Right cardiac atrium (tissue), 5 donors: ENCODE data around the gene GRAMD4. TPM values are rescaled to one million over a fixed set of nuclear protein-coding genes. Genes with fewer than 3 reads are reported as not detected.
"Not testable (repeated sequence)": the region's sequence is repeated elsewhere in the genome, so short reads cannot be mapped to it uniquely, and the experiment has no call there.

Source experiments
- ATAC-seq, 2 donors: fragments of 200-7000 bp; cut with Tn5 transposase; one replicate each; pipeline versions ENCODE4 v1.8.0 to v1.9.1; 2020; ENCODE audit warnings: moderate library complexity in 2 of 2, mild to moderate bottlenecking in 1 of 2
- DNase-seq, 3 donors: peaks; one replicate each; pipeline ENCODE4 v3.0.0-alpha.2; 2020
- H3K27ac ChIP-seq: one replicate; pipeline ENCODE4 v1.5.1; 2013; ENCODE audit warnings: mild to moderate bottlenecking, low read length, control low read depth, moderate library complexity
- H3K27me3 ChIP-seq: one replicate; pipeline ENCODE4 v1.6.1; 2013; ENCODE audit not compliant: control insufficient read depth, insufficient read depth
- H3K4me1 ChIP-seq: one replicate; pipeline ENCODE4 v1.6.1; 2013; ENCODE audit warnings: low read length; ENCODE audit not compliant: control insufficient read depth, insufficient read depth
- H3K4me3 ChIP-seq: one replicate; pipeline ENCODE4 v1.5.1; 2013; ENCODE audit warnings: low read length, control low read depth
- H3K9me3 ChIP-seq: one replicate; pipeline ENCODE4 v1.6.1; 2013; ENCODE audit warnings: low read length; ENCODE audit not compliant: control insufficient read depth
- WGBS: extraction: QIAGEN DNeasy Blood & Tissue Kit; methylation state at CpG from one replicate; pipeline ENCODE4 v1.1.7; 2013; 5-methylcytosine and 5-hydroxymethylcytosine counted together
- intact Hi-C, 4 donors: fragments of 100-400 bp; cut with DNase I; formaldehyde crosslinking; loops; one replicate each; pipeline versions ENCODE4 v1.11.0 to v1.14.0; 2022 to 2023
- polyA plus RNA-seq: library from polyadenylated mRNA; stranded (reverse); fragments of 200-250 nt; gene quantifications from one replicate; pipeline ENCODE4 v1.2.3, GENCODE V29; 2013
- total RNA-seq, 4 donors: library from RNA; stranded (reverse); fragmentation: NEBNext Ultra II Directional; extraction: Animal tissue kit (Norgen Biotek cat#: 25700); gene quantifications; one replicate each; pipeline ENCODE4 v1.2.1, GENCODE V29; 2021
- donor health status: healthy with polysubstance abuse.
- donor health status: DM: no; HTN: yes; CAD: no.
- donor health status: DM: no; HTN: no; CAD: no.
- donor health status: DM: no; HTN: yes; CAD: no; lungs with severe emphysema.
- donor health status: DM: yes; HTN: yes; CAD: no.

The GRAMD4 gene
- total and polyA plus RNA-seq, 5 donors = 31.6 to 106 (median 81.5) TPM

GRCh38 chr22:46633334-46633890 is 13.2 kb downstream of the GRAMD4 start:
- H3K27ac ChIP-seq = no peak overlapping the region
- no peak overlapping the region for H3K4me3 ChIP-seq
- no peaks in the 10 kb centered on the region for H3K27me3 ChIP-seq
- DNase-seq = peak in 2 of 3 donors; percentile 9 to 37
- intact Hi-C loops = no loop called here
- no peaks in the 10 kb centered on the region for H3K9me3 ChIP-seq
- no peaks in the 10 kb centered on the region for H3K4me1 ChIP-seq
- 90% methylated on average over 10 of the region's 10 CpGs for WGBS
- no peak for ATAC-seq

- ATAC-seq (no peak), DNase-seq (peak in 2 of 3 donors; percentile 36 to 50)
- Histone ChIP-seq H3K4me3 (no peak overlapping the region), H3K9me3 (no peaks in the 10 kb centered on the region), H3K4me1 (peaks cover under 1% of the 10 kb centered on the region), H3K27me3 (no peaks in the 10 kb centered on the region), H3K27ac (no peak overlapping the region)
- intact Hi-C loops = no loop called here
- WGBS = 86% methylated on average over 11 of the region's 11 CpGs
These were observed 14.0 kb downstream of the GRAMD4 start for GRCh38 chr22:46634011-46634699.

- intact Hi-C loops, H3K27me3 ChIP-seq, H3K4me3 ChIP-seq, H3K9me3 ChIP-seq, H3K27ac ChIP-seq, H3K4me1 ChIP-seq: not testable (repeated sequence)
- WGBS = 36% methylated on average over 27 of the region's 30 CpGs
- ATAC-seq = peak in 1 of 2 donors; percentile 7
- DNase-seq = peak; percentile 65 to 76 (median 73)
These were observed 14.9 kb downstream of the GRAMD4 start for GRCh38 chr22:46634973-46635685.

GRCh38 chr22:46635756-46636155 is 15.6 kb downstream of the GRAMD4 start:
- 63% methylated on average over 11 of the region's 11 CpGs for WGBS
- DNase-seq = peak in 1 of 3 donors; percentile 50
- no peaks in the 10 kb centered on the region for H3K9me3 ChIP-seq
- no peaks in the 10 kb centered on the region for H3K27me3 ChIP-seq
- intact Hi-C loops = no loop called here
- H3K4me3 ChIP-seq = no peak overlapping the region
- H3K27ac ChIP-seq = no peak overlapping the region
- H3K4me1 ChIP-seq = peaks cover 9% of the 10 kb centered on the region
- ATAC-seq = peak in 1 of 2 donors; percentile 20

- 80% methylated on average over 29 of the region's 29 CpGs for WGBS
- H3K4me3 ChIP-seq = no peak overlapping the region
- H3K4me1 ChIP-seq = peaks cover 9% of the 10 kb centered on the region
- DNase-seq (peak in 2 of 3 donors; percentile 49 to 55), ATAC-seq (peak in 1 of 2 donors; percentile 4)
- no peaks in the 10 kb centered on the region for H3K9me3 ChIP-seq
- no peaks in the 10 kb centered on the region for H3K27me3 ChIP-seq
- H3K27ac ChIP-seq = no peak overlapping the region
- intact Hi-C loops = no loop called here
These were observed 16.2 kb downstream of the GRAMD4 start for GRCh38 chr22:46636221-46637002.

- ATAC-seq = no peak
- WGBS = 82% methylated on average over 21 of the region's 21 CpGs
- peak in 2 of 3 donors; percentile 15 to 53 for DNase-seq
- no peaks in the 10 kb centered on the region for H3K27me3 ChIP-seq
- intact Hi-C loops = no loop called here
- H3K9me3 ChIP-seq = no peaks in the 10 kb centered on the region
- no peak overlapping the region for H3K27ac ChIP-seq
- peaks cover 9% of the 10 kb centered on the region for H3K4me1 ChIP-seq
- H3K4me3 ChIP-seq = no peak overlapping the region
These were observed 17.8 kb downstream of the GRAMD4 start for GRCh38 chr22:46637711-46638600.

- no peak overlapping the region for H3K27ac ChIP-seq
- WGBS = 57% methylated on average over 18 of the region's 18 CpGs
- intact Hi-C loops = no loop called here
- ATAC-seq (peak; percentile 7 to 30), DNase-seq (peak in 2 of 3 donors; percentile 64 to 77)
- no peaks in the 10 kb centered on the region for H3K9me3 ChIP-seq
- H3K27me3 ChIP-seq = no peaks in the 10 kb centered on the region
- H3K4me1 ChIP-seq = peaks cover 9% of the 10 kb centered on the region
- no peak overlapping the region for H3K4me3 ChIP-seq
These were observed 18.6 kb downstream of the GRAMD4 start for GRCh38 chr22:46638601-46639431.

- Histone ChIP-seq H3K9me3 (no peaks in the 10 kb centered on the region), H3K27me3 (no peaks in the 10 kb centered on the region), H3K4me3 (no peak overlapping the region), H3K27ac (no peak overlapping the region), H3K4me1 (peaks cover 9% of the 10 kb centered on the region)
- WGBS = 87% methylated on average over 11 of the region's 11 CpGs
- peak in 2 of 3 donors; percentile 38 to 46 for DNase-seq
- intact Hi-C loops = no loop called here
- ATAC-seq = no peak
These were observed 19.7 kb downstream of the GRAMD4 start for GRCh38 chr22:46639843-46640242.

- WGBS = 44% methylated on average over 24 of the region's 24 CpGs
- intact Hi-C loops = no loop called here
- Histone ChIP-seq H3K4me3 (no peak overlapping the region), H3K27ac (no peak overlapping the region), H3K27me3 (no peaks in the 10 kb centered on the region), H3K9me3 (no peaks in the 10 kb centered on the region), H3K4me1 (peaks cover 9% of the 10 kb centered on the region)
- ATAC-seq (no peak), DNase-seq (peak in 2 of 3 donors; percentile 20 to 41)
These were observed 20.3 kb downstream of the GRAMD4 start for GRCh38 chr22:46640293-46641055.
